Body of pancreas (tissue), 4 donors: Measurements from ENCODE around the gene CNGA3.

ENCODE experiments used
- CTCF ChIP-seq, 7 experiments: fragments of 450-650 bp in 4 of 7; fragments of 200-600 bp in 3 of 7; sonication (generic) in 3 of 7; IDR thresholded peaks; one replicate each; pipeline ENCODE4 v1.5.1; 2016 to 2019; ENCODE audit warnings: antibody characterized with exemption in 7 of 7
- POLR2A ChIP-seq, 3 donors: fragments of 450-650 bp; IDR thresholded peaks; one replicate each; pipeline ENCODE4 v1.6.1; 2016; ENCODE audit warnings: antibody characterized with exemption in 3 of 3, mild to moderate bottlenecking in 2 of 3

DNA sequence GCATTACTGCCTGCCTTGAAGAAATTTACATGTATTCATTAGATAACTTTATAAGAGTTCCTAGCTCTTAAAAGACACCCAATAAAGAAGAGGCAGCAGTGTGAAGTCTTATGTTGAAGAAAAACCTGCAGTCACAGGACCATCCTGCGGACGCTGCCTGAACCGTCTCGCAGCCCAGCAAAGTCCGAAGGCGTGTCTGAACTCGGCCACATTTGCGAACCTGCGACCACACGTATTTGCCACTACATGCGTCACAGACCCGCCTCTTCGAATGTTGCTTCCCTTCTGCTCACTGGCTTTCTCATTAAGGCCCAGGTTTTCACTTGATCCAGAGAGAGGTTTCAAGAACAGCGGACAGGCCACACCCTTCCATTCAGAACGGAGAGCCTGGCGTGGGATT is 41.2 kb downstream of the CNGA3 start:
- no peak for TF ChIP-seq CTCF (IDR thresholded peaks at IDR 0.05)
- no peak for TF ChIP-seq POLR2A (IDR thresholded peaks at IDR 0.05)
